Activated CD4-positive, alpha-beta T cell treated with anti-CD3 and anti-CD28 coated beads, Interleukin-2, amount 10 ng/mL, durations not matched to agents 7 days and 5 days (primary cell): ENCODE results near the gene ELOVL5. TPM values are rescaled to one million over a fixed set of nuclear protein-coding genes. Genes with fewer than 3 reads are reported as not detected.
"Not testable (repeated sequence)": the region's sequence is repeated elsewhere in the genome, so short reads cannot be mapped to it uniquely, and the experiment has no call there.

Experiments
- CTCF ChIA-PET: fragments of 350-600 bp; sonication (Branson Sonifier 250); formaldehyde crosslinking; loops from one replicate; lab custom pipeline; 2021; ENCODE audit warnings: antibody characterized with exemption; lab: Charles Lee
- POLR2A ChIA-PET: fragments of 350-600 bp; sonication (Branson Sonifier 250); formaldehyde crosslinking; loops from one replicate; lab custom pipeline; 2021; ENCODE audit warnings: antibody characterized with exemption; lab: Charles Lee
- DNase-seq: peaks from one replicate; pipeline ENCODE4 v3.0.0-alpha.2; 2020
- H3K27ac Mint-ChIP-seq: one replicate; pipeline ENCODE4 v1.8.0; 2021; ENCODE audit warnings: mild to moderate bottlenecking, moderate library complexity, mixed read lengths
- H3K27me3 Mint-ChIP-seq: one replicate; pipeline ENCODE4 v1.8.0; 2021; ENCODE audit warnings: mixed read lengths
- H3K36me3 Mint-ChIP-seq: one replicate; pipeline ENCODE4 v1.8.0; 2021; ENCODE audit warnings: low read depth, mixed read lengths
- H3K4me1 Mint-ChIP-seq: one replicate; pipeline ENCODE4 v1.8.0; 2021; ENCODE audit warnings: mixed read lengths
- H3K4me3 Mint-ChIP-seq: one replicate; pipeline ENCODE4 v1.8.0; 2021; ENCODE audit warnings: mild to moderate bottlenecking, moderate library complexity, mixed read lengths
- H3K9me3 Mint-ChIP-seq: one replicate; pipeline ENCODE4 v1.8.0; 2021; ENCODE audit warnings: mixed read lengths
- total RNA-seq, 2 experiments: library from RNA; stranded (reverse); gene quantifications; one replicate each; pipeline ENCODE4 v1.2.3, GENCODE V29; 2021

Gene ELOVL5
- total RNA-seq, 2 experiments from 2014 or later = 124 to 152 TPM

DNA sequence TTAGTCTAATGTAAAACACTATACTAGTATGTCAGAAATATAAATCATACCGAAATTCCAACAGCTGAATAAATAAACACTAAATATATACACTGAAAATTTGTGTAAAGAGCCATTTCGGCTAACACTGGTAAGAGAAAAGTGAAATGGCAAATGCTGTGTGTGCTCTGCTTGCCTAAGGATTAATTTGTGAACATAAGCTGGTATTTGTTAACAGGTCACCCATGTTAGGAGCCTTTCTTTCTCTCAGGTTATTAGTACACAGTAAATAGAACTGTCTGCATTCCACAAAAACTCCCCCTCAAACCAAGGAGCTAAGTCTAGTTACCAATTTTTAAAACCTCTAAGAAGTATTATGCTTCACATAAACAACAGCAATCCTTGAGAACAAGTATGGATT is 27.0 kb downstream of the ELOVL5 start:
- Mint-ChIP-seq H3K36me3 (peaks cover 35% of the 10 kb centered on the region), H3K27ac (no peak overlapping the region), H3K27me3 (no peaks in the 10 kb centered on the region), H3K4me3 (no peak overlapping the region), H3K4me1 (peaks cover 50% of the 10 kb centered on the region), H3K9me3 (no peaks in the 10 kb centered on the region)
- ChIA-PET POLR2A (no interaction called here), CTCF (interaction anchor here (0.6 to 2.2 kb wide), 4 partner anchors 9 to 72 kb away, joined by 3 to 11 read pairs (median 4); no protein-coding TSS in a partner anchor)
- DNase-seq = no peak

DNA sequence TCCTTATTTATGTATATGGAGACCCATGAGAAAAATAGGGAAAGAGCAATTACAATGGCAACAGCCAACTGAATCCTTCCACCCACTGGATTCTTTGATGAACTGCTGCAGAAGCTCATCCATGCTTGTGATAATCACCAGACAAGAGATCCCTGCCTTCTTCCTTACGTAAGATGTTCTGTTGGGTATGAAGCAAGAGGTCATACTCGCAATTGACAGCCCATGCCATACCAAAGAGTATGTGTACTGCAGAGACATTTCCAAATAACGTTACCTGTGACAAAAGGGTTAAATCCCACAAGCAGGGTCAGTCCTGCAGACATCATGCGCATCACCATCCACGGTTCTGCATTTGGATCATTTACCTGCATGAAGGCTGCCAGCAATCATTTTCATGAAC is 27.8 kb downstream of the ELOVL5 start:
- ChIA-PET POLR2A (no interaction called here), CTCF (interaction anchor here (1.3 kb wide), 1 partner anchor 10 kb away, joined by 4 read pairs; no protein-coding TSS in a partner anchor)
- no peak overlapping the region for H3K4me3 Mint-ChIP-seq
- no peak for DNase-seq
- H3K27ac Mint-ChIP-seq = no peak overlapping the region
- no peaks in the 10 kb centered on the region for H3K9me3 Mint-ChIP-seq
- H3K36me3 Mint-ChIP-seq = peaks cover 34% of the 10 kb centered on the region
- H3K27me3 Mint-ChIP-seq = no peaks in the 10 kb centered on the region
- peaks cover 49% of the 10 kb centered on the region for H3K4me1 Mint-ChIP-seq

DNA sequence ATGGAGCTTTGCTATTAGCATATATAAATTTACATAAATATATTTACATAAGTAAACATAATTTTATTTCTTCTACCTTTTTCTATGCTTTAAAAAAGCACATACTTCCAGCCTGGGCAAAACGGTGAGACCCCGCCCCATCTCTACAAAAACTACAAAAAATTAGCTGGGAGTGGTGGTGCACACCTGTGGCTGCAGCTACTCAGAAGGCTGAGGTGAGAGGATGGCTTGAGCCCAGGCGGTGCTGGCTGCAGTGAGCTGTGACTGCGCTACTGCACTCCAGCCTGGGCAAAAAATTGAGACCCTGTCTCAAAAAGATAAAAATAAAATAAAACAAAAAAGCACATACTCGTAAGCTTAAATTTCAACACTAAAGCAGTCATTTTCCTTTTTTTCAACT is 30.3 kb downstream of the ELOVL5 start:
- peaks cover 28% of the 10 kb centered on the region for H3K36me3 Mint-ChIP-seq
- ChIA-PET POLR2A (no interaction called here), CTCF (interaction anchor here (1.2 to 2.2 kb wide), 2 partner anchors 9 to 11 kb away, joined by 3 to 6 read pairs; no protein-coding TSS in a partner anchor)
- no peak overlapping the region for H3K4me3 Mint-ChIP-seq
- no peaks in the 10 kb centered on the region for H3K9me3 Mint-ChIP-seq
- no peaks in the 10 kb centered on the region for H3K27me3 Mint-ChIP-seq
- no peak for DNase-seq
- H3K4me1 Mint-ChIP-seq = peaks cover 57% of the 10 kb centered on the region
- H3K27ac Mint-ChIP-seq = no peak overlapping the region

- Mint-ChIP-seq H3K27ac (no peak overlapping the region), H3K27me3 (no peaks in the 10 kb centered on the region), H3K36me3 (peaks cover 26% of the 10 kb centered on the region), H3K4me1 (peaks cover 57% of the 10 kb centered on the region), H3K4me3 (no peak overlapping the region), H3K9me3 (no peaks in the 10 kb centered on the region)
- POLR2A ChIA-PET = no interaction called here
- CTCF ChIA-PET = interaction anchor here (1.2 kb wide), 1 partner anchor 8 kb away, joined by 3 read pairs; no protein-coding TSS in a partner anchor
- DNase-seq = no peak
Measured at GRCh38 chr6:53317861-53318260, 30.9 kb downstream of the ELOVL5 start.

DNA sequence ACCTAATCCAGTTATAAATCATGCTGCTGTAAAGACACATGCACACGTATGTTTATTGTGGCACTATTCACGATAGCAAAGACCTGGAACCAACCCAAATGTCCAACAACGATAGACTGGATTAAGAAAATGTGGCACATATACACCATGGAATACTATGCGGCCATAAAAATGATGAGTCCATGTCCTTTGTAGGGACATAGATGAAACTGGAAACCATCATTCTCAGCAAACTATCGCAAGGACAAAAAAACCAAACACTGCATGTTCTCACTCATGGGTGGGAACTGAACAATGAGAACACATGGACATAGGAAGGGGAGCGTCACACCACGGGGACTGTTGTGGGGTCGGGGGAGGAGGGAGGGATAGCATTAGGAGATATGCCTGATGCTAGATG is 31.5 kb downstream of the ELOVL5 start:
- POLR2A ChIA-PET, H3K27ac Mint-ChIP-seq, H3K4me3 Mint-ChIP-seq, H3K9me3 Mint-ChIP-seq, DNase-seq, H3K27me3 Mint-ChIP-seq: not testable (repeated sequence)
- Mint-ChIP-seq H3K4me1 (peaks cover 57% of the 10 kb centered on the region), H3K36me3 (peaks cover 24% of the 10 kb centered on the region)
- CTCF ChIA-PET = interaction anchor here (1.1 kb wide), 1 partner anchor 11 kb away, joined by 3 read pairs; no protein-coding TSS in a partner anchor

GRCh38 chr6:53316142-53316541 is 32.6 kb downstream of the ELOVL5 start:
- H3K4me3 Mint-ChIP-seq = no peak overlapping the region
- DNase-seq = no peak
- H3K27ac Mint-ChIP-seq = no peak overlapping the region
- H3K9me3 Mint-ChIP-seq = no peaks in the 10 kb centered on the region
- no peaks in the 10 kb centered on the region for H3K27me3 Mint-ChIP-seq
- ChIA-PET POLR2A (no interaction called here), CTCF (interaction anchor here (1.1 kb wide), 1 partner anchor 13 kb away, joined by 3 read pairs; no protein-coding TSS in a partner anchor)
- H3K36me3 Mint-ChIP-seq = peaks cover 27% of the 10 kb centered on the region
- peaks cover 60% of the 10 kb centered on the region for H3K4me1 Mint-ChIP-seq

DNA sequence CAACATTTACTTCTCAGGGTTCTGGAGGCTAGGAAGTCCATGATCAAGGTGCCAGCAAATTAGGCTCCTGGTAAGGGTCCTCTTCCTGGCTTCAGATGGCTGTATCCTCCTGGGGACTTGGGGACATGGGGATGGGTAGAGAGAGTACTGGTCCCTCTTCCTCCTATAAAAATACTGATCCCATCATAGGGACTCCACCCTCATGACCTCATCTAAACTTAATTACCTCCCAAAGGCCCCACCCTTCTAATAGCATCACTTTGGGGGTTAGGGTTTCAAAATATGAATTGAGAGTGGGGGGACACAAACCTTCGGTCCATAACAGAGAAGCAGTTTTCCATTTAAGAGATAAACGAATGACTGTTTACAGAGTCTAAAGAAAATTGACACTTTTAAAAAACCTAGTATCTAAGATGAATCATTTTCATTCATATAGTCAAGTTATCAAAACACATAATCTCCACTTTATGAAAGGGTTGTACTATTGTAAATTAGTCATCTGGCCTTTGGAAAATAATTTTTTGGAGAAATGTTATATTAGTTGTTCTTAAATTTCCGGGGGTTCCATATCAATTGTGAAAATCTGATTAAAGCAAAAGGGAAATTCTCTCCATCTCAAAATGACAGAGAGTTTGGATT is 33.5 kb downstream of the ELOVL5 start:
- POLR2A ChIA-PET = no interaction called here

DNA sequence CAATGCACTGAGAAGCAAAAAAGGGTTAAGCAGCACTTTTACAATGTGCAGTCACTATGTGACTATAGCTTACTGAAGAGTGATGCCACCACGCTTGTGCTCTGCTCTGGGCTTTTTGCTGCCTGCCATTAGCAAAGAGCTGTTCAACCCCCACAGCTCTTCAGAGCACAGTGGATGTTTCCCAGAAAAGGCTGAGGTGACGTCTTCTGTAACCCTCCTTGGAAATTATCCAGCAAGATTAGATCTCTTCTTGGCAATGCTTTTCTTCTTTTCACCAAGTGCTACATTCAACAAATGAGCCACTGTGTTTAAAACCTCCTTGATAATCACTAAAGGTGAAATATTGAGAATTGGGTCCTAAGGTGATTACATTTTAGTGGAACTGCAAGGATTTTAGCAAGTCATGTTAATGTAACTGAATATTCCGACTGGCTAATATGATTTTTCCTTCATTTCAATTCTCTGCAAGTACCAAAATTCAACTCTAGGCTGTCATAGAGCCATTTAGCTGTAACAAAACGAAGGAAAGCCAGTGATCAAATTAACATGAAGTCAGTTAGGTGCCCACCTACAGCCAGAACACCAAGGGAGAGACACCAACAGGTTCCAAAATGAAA is 34.9 kb downstream of the ELOVL5 start:
- ChIA-PET POLR2A (no interaction called here), CTCF (interaction anchor here (1.0 to 3.1 kb wide), 3 partner anchors 9 to 24 kb away, joined by 3 to 11 read pairs (median 5); no protein-coding TSS in a partner anchor)
- Mint-ChIP-seq H3K36me3 (peaks cover 23% of the 10 kb centered on the region), H3K4me1 (peaks cover 74% of the 10 kb centered on the region), H3K27me3 (no peaks in the 10 kb centered on the region), H3K9me3 (no peaks in the 10 kb centered on the region), H3K27ac (no peak overlapping the region), H3K4me3 (no peak overlapping the region)
- DNase-seq = no peak

More for the DNA sequence above, 33.5 kb downstream of the ELOVL5 start:
- H3K4me3 Mint-ChIP-seq = no peak overlapping the region
- no peak for DNase-seq
- peaks cover 23% of the 10 kb centered on the region for H3K36me3 Mint-ChIP-seq
- H3K27me3 Mint-ChIP-seq = no peaks in the 10 kb centered on the region
- CTCF ChIA-PET = no interaction called here
- no peaks in the 10 kb centered on the region for H3K9me3 Mint-ChIP-seq
- H3K27ac Mint-ChIP-seq = no peak overlapping the region
- peaks cover 64% of the 10 kb centered on the region for H3K4me1 Mint-ChIP-seq

DNA sequence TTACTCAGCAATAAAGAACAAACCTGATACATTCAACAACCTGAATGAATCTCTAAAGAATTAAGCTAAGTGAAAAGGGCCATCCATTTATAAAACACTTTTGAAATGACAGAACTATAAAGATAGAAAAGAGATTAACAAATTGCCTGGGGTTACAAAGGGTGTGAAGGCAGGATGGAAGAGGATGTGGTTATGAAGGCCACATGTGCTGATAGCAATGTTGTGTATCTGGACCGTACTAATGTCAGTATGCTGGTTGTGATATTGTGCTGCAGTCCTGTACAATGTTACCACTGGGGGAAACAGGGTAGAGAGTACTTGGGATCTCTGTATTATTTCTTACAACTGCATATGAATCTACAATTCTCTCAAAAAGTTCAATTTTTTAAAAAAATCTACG is 36.4 kb downstream of the ELOVL5 start:
- H3K9me3 Mint-ChIP-seq = no peaks in the 10 kb centered on the region
- ChIA-PET POLR2A (no interaction called here), CTCF (interaction anchor here (1.1 to 3.2 kb wide), 3 partner anchors 10 to 17 kb away, joined by 7 to 13 read pairs (median 11); no protein-coding TSS in a partner anchor)
- H3K27me3 Mint-ChIP-seq = no peaks in the 10 kb centered on the region
- no peak overlapping the region for H3K27ac Mint-ChIP-seq
- no peak overlapping the region for H3K4me3 Mint-ChIP-seq
- DNase-seq = no peak
- peaks cover 85% of the 10 kb centered on the region for H3K4me1 Mint-ChIP-seq
- peaks cover 23% of the 10 kb centered on the region for H3K36me3 Mint-ChIP-seq

DNA sequence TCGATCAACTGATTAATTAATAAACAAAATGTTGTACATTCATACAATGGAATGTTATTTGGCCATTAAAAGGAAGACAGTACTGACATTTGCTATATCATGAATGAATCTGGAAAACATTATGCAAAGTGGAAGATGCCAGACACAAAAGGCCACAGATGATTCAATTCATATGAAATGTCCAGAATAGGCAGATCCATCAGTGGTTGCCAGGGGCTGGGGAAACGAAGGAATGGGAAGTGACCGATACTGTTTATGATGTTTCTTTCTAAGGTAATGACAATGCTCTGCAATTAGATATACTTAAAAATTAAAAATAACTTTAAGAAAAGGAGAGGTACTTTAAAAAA is 37.2 kb downstream of the ELOVL5 start:
- Mint-ChIP-seq H3K27ac (no peak overlapping the region), H3K27me3 (no peaks in the 10 kb centered on the region), H3K9me3 (no peaks in the 10 kb centered on the region), H3K36me3 (peaks cover 21% of the 10 kb centered on the region), H3K4me1 (peaks cover 88% of the 10 kb centered on the region), H3K4me3 (no peak overlapping the region)
- ChIA-PET POLR2A (no interaction called here), CTCF (interaction anchor here (1.1 to 3.2 kb wide), 3 partner anchors 10 to 17 kb away, joined by 7 to 13 read pairs (median 11); no protein-coding TSS in a partner anchor)
- DNase-seq = no peak

- H3K36me3 Mint-ChIP-seq = peaks cover 23% of the 10 kb centered on the region
- CTCF ChIA-PET = interaction anchor here (0.7 to 3.2 kb wide), 5 partner anchors 13 to 32 kb away, joined by 3 to 13 read pairs (median 3); no protein-coding TSS in a partner anchor
Measured at GRCh38 chr6:53310771-53311585, 37.8 kb downstream of the ELOVL5 start.

DNA sequence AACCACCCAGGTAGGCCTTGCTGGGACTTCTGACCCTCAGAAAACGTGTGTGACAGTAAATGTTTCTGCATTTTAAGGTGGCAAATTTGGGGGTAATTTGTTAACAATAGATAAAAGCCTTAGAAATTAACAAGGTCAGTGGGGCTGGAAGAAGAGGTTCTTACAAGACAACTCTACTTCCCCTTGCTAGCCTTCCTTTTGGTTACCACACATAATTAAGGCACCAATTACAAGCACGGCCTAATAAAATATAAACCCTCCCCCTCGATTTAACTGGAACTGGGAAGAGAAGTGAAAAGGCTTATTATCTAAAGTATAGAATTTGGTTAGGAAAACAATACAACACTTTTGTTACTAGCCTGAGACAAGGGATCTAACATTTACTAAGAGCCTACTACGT is 38.8 kb downstream of the ELOVL5 start:
- no peaks in the 10 kb centered on the region for H3K27me3 Mint-ChIP-seq
- DNase-seq = no peak
- ChIA-PET CTCF (interaction anchor here (1.0 to 3.2 kb wide), 7 partner anchors 8 to 34 kb away, joined by 3 to 13 read pairs (median 3); no protein-coding TSS in a partner anchor), POLR2A (no interaction called here)
- peaks cover 24% of the 10 kb centered on the region for H3K36me3 Mint-ChIP-seq
- no peak overlapping the region for H3K27ac Mint-ChIP-seq
- H3K4me3 Mint-ChIP-seq = no peak overlapping the region
- H3K4me1 Mint-ChIP-seq = peaks cover 75% of the 10 kb centered on the region
- H3K9me3 Mint-ChIP-seq = no peaks in the 10 kb centered on the region

More at GRCh38 chr6:53310771-53311585, 37.8 kb downstream of the ELOVL5 start:
- Mint-ChIP-seq H3K9me3 (no peaks in the 10 kb centered on the region), H3K4me3 (no peak overlapping the region), H3K4me1 (peaks cover 86% of the 10 kb centered on the region), H3K27ac (peak overlapping the region; percentile 46), H3K27me3 (no peaks in the 10 kb centered on the region)
- no peak for DNase-seq
- POLR2A ChIA-PET = no interaction called here
